ENCODE data around the gene BANF2. TPM values are rescaled to one million over a fixed set of nuclear protein-coding genes. Genes with fewer than 3 reads are reported as not detected.

Gene BANF2
- polyA plus RNA-seq, 3 donors = not detected

DNA sequence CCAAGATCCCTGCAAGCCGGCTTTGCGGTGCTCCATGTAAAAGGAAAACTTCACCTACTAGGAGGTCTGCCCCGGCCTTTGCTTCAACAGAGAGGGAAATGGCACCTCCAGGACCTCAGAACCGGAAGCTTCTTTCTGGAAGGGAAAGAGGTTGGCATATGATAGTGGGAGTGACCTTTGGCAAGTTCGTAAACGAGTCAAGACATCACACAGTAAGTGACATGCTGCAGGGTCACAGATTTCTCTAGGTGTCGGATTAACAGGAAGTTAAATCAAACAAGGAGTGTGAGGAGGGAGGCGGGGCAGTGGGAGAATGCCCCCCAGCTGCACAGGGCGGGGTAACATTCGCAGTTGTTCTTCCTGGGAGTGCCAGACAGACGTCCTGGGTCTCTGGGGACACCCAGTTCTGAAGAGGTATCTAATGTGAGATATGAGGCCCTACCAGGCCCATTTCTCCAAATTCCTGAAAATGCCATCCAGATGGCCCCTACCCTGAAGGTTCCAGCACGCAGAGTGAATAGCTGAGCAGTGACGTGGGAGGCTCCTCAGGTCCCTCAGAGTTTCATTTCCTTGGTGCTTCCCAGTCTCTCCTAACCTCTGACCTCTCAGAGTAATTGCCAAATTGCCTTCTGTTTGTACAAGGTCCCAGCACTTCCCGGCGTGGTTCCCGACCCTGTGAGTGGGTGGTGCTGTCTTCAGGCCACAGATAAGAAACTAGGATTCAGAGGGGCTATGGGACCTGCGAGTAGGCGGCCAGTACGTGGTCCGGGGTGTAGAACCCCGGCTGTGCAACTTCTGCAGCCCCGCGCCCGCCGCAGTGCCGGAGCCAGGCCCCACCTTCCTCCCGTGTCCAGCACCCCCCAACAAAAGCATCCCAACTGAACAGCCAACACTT is 19.6 kb upstream of the BANF2 start:
- peak in 1 of 11 donors; percentile 17 for DNase-seq (ENCODE audit: extremely low read depth in 1 of 11, low read depth in 9 of 11, low spot score in 4 of 11)

DNA sequence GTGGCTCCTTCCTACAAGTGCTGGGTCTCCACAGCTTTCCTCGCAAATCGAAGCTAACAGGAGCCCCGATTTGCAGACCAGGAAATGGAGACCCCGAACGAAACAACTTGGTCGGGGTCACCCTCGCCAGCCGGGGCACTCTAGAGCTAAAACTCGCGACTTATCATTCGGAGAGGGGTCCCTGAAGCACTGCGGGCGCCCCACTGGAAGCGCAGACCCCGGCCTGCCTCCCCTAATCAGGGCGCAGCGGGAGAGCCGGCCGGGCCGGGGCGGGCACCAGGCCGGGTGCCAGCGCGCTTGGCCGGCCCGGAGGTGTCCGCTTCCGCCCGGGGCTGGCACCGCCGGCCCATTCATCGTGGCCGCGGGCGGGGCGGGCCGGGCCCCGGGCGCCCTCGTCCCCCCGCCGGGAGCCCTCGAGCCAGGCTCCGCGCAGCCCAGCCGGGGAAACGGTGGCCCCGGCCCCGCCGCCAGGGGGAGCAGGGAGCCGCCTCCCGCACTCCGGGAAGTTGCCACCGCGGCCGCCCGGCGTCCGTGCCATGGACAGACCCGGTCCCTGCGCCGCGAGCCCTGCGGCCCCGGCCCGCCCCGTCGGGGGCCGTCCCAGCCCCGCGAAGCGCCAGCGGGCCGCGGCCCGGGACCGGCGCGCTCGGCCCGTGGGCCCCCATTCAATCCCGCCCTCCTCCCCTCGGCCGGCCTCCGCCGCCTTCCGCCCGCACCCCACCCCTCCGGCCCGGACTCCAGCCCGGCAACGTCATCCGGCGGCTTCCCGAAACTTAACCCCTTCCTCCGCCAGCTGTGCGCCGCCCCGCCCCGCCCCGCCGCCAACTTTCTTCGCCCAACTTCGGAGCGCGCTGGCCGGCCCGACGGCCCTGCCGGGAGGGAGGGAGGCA is 18.7 kb upstream of the BANF2 start:
- DNase-seq (ENCODE audit: extremely low read depth in 1 of 11, low read depth in 9 of 11, low spot score in 4 of 11) = peak in 6 of 11 donors; percentile 67 to 74 (median 70)

DNA sequence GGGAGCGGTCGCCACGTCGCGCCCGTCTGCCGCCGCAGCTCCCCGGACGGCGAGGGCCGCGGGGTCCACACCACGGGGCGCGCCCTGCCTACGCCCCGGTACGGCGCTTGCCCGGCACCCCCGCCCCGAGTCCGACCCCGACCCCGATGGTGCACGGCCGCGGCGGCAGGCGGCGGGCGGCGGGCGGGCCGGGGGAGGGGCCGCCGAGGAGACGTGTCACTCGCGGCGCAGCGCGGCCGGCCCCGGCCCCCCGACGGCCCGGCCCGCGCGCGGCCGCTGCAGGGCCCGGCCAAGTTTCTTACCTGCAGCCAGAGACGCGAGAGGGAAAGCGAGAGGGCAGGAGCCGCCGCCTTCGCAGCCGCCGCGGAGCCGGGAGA is 18.1 kb upstream of the BANF2 start:
- DNase-seq (ENCODE audit: extremely low read depth in 1 of 11, low read depth in 9 of 11, low spot score in 4 of 11) = no peak

DNA sequence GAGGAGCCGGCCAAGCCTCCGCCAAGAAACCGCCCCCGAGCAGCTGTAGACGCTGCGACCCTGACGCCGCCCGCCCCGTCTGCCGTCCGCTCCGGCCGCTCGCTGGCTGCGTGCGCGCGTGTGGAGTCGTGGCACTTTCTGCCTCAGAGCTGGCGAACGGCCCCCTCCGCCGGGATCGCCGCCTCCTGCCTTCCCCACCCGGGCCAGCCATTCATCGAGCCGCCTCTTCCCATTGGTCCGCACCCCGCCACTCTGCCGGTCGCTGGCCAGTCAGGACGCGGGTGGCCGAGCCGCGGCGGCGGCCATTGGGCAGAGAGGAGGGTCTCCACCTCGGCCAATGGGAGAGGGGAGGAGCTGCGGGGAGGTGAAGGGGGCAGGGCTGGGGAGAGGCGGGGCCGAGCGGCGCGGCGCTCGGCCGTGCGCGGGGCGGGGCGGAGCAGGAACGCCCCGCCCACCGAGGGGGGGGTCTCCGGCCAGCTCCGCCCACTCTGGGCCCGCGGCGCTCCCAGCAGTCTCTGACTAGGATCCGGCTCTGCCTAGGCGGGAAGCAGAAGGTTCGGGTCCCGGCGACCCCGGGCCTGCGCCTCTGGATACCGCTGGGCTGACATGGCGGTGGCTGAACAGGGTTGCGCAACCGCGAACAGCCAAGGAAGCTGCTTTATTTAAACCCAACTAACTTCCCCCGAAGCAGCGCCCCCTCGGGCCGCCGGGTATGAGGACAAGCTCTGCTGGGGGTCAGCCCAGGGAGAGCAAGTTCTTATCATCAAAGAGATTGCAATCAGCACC is 17.5 kb upstream of the BANF2 start, which contains the start of gene RRBP1:
Gene RRBP1, minus strand, starts transcription at position 140 of the 786 bp plus-strand sequence. CDS start 21,735 bp downstream, outside the sequence.
- DNase-seq (ENCODE audit: extremely low read depth in 1 of 11, low read depth in 9 of 11, low spot score in 4 of 11) = peak; percentile 79 to 97 (median 96)

DNA sequence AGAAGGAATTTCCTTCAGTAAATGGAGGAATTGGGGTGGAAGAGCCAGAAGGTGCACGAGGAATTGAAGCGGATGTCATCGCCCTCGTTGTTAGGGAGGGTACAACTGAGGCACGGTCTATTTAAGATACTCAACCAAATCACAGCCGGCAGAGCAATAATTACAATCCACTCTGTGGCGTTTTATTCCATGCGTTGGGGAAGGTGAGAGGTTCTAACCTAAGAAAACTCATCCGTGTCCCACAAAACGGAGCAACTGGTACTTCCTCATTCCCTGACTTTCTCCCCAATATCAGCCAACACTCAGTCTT is 16.9 kb upstream of the BANF2 start:
- no peak for DNase-seq (ENCODE audit: extremely low read depth in 1 of 11, low read depth in 9 of 11, low spot score in 4 of 11)

DNA sequence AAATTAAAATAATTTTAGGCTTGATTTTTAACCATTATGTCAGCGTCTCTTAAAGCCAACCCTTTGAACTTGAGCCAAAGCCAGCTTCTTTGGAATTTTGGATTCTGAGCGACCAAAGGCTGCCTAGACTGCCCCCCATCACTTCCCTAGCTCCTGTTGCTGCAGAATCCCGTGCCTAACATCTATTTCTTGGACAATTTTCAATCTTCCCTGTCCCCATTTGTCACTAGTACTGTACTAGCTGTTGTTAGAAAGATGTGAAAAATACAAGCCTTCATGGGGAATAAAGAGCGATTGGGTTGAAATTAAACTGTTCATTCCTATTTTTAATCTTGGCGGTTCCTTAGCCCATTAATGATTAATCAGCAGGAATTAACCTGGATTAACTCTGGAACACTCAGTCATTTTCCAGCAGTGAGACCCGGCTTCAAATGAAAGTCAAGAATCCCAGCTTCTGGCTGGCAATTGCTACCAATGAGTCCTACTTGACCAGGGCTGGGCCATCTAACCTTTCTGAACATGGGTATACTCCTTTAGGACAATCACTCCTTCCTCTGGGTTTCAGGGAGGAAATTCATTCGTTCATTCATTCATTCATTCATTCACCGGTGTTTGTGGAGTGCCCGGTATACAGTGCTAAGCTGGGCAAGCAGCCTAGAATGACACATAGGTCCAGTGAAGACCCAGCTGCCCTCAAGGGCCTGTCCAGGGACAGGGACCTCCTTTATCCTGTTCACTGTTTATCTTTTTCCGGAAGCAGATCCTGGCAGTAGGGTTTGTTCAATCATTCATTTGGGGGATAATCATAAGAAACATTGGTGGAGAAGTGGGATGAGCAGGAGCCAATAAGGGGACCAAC is 16.3 kb upstream of the BANF2 start:
- no peak for DNase-seq (ENCODE audit: extremely low read depth in 1 of 11, low read depth in 9 of 11, low spot score in 4 of 11)

DNA sequence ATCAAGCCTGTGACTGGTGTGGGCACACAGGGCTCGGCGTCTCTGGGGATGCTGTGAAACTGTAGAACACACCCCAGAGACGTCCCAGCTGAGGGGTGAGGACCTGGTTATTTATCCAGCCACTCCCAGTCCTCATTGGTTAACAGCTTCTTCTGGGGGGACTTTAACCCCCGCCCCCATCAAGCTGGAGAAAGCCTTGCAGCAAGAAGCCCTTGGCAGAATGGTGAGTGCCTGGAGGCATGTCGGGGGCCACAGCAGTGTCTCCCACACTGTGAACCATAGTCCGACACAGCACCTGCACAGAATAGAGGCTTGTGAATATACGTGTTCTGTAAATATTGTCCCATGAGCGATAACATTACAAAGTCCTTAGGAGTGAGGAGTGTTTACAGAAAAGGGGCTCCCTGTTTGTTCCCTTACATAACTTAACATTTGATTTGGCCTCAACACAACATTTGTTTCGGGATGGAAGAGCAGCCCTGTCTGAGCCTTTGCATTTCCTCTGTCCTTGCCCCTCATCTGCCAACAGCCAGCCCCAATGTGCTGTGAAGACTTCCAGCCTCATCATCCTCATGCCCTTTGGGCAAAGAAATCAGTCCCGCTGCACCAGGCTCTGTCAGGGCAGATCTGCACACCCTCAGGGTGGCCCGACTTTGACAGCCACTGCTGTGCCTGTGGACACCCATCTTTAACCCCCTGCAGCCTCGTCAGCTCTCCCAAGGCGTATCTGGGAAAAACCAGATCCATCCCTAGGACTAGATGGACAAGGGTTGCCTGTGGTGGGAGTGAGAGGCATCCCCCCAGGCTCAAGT is 15.5 kb upstream of the BANF2 start:
- no peak for DNase-seq (ENCODE audit: extremely low read depth in 1 of 11, low read depth in 9 of 11, low spot score in 4 of 11)

DNA sequence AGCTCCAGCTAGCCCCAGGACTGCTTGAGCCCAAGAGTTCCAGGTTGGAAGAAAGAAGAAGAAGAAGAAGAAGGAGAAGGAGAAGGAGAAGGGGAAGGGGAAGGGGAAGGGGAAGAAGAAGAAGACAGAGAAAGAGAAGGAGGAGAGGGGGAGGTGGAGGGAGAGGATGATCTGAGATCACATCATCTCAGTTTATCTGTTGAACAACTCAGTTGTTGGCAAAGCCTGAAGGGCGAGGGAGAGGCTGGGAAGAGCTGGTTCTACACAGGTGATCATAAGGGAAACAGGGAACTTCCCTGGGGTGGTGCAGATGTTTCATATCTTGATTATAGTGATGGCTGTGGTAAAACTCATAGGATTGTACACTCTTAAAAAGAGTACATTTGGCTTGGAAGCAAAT is 14.6 kb upstream of the BANF2 start:
- no peak for DNase-seq (ENCODE audit: extremely low read depth in 1 of 11, low read depth in 9 of 11, low spot score in 4 of 11)

DNA sequence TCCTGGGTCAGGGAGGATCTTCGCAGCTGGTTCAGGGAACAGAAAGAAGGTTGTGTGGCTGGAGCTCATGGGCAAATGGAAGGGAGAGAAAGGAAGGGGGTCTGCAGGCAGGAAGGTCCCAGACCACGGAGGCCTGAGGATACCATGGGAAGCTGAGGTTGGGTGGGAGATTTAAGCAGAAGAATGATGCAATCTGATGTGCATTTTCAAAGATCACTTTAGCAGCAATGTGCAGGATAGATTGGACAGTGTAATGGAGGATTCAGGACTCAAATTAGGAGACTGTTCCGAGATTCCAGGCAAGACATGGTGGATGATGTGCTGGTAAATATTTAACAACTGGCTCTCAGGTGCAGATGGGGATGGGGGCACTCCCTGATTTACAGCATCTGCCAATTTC is 12.0 kb upstream of the BANF2 start:
- no peak for DNase-seq (ENCODE audit: extremely low read depth in 1 of 11, low read depth in 9 of 11, low spot score in 4 of 11)

DNA sequence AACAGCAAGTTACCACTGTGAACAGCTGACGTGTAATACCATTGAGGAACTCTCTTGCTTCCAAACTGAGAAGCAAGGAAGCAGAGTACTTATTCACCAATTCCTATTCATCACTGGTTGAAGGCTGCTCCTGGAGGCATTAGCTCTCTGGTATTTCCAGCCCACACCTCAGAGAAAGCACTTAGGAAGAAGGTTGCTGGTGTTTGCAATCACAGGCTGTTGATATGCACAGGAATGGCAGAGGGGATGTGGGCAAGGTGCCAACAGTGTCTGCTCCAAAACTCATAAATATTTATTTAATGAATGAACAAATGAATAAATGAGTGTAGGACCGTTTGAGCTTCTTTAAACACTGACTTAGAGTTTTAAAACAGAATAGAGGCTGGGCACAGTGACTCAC is 10.8 kb upstream of the BANF2 start:
- no peak for DNase-seq (ENCODE audit: extremely low read depth in 1 of 11, low read depth in 9 of 11, low spot score in 4 of 11)

DNA sequence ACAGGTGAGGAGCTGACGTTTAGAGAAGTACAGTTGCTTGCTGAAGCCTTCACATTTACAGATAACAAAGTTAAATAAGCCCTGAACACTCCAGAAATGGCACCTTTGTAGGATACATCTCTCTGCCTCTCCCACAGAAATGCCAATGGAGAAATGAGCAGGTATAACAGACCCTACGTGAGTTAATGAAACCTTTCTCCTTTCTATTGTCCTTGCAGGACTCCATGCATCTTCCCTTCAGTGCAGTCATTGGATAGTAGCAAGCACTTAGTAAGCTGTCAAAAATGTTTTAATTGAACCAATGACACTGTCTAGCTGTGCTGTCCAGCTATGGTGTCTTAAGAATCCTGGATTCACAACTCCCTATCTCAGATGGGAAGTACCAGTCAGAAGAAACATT is 9.6 kb upstream of the BANF2 start:
- DNase-seq (ENCODE audit: extremely low read depth in 1 of 11, low read depth in 9 of 11, low spot score in 4 of 11) = no peak

DNA sequence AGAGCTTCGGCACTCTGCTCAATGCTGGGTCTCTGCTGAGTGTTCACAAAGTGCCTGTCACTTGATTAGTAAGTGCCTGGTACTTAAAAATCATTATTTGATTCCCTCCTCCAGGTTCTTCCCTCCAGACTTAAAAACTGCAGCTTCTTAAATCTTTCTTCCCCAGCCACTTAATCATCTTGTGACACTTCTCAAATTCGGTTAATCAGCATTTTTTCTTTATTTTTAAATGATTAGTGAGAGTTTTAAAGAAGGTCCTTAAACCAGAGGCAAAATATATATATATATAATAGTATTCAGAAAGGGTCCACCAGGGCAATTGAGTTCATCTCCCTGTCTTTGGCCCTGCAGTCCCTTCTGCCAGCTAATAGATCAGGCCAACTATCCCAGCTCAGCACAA is 8.0 kb upstream of the BANF2 start:
- no peak for DNase-seq (ENCODE audit: extremely low read depth in 1 of 11, low read depth in 9 of 11, low spot score in 4 of 11)

DNA sequence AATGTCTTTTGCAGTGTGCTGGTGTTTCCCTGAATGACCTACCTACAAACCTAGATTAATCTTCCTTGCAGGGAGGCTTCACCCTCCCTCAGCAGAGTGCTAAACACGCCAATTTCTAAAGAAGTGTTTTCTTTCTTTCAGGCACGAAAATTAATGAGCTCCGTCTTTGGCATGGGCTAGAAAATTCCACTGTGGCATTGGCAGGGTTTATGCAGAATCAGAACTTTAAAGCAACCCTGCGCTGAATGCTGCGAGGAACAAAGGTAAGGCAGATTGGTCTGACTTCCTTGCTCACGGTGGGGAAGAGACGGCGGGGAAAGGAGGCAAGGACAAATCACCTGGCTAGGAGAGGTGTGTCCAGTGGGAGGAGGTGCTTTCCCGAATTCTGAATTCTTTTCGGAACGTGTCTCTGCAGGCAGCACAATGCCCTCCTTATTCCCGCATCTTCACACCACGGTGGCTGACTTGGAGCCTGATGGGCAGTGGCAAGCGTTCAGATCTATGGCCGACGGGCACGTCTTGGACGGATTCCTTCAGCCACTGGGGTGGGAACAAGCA is 6.2 kb upstream of the BANF2 start:
- no peak for DNase-seq (ENCODE audit: extremely low read depth in 1 of 11, low read depth in 9 of 11, low spot score in 4 of 11)

DNA sequence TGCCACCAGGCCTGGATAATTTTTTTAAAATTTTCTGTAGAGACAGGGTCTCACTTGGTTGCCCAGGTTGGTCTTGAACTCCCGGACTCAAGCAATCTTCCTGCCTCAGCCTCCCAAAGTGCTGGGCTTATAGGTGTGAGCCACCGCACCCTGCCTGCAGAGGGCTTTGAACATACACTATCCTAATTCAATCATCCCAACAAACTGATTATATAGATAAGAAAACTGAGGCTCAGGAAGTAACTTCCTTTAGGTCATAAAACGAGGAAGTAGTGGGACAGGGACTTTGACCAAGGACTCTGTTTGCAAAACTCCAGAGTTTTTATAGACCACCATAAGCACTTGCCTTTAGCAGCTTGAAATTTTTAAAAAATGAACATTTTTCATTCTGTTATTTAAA is 5.0 kb upstream of the BANF2 start:
- DNase-seq (ENCODE audit: extremely low read depth in 1 of 11, low read depth in 9 of 11, low spot score in 4 of 11) = no peak

DNA sequence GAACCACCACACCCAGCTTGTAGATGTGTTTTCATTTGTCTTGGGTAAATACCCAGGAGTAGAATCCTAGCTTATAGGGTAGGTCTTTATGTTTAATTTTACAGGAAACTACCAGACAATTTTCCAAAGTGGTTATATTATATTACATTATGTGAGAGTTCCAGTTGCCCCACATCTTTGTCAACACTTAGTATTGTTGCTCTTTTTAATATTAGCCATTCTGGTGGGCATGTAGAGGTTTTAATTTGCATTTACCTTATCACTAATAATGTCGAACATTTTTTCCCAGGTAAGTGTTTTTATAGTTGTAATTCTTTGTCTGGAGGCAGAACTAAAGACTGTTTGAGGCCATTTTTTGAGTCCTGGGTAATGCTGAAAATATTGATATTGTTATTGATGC is 3.5 kb upstream of the BANF2 start:
- no peak for DNase-seq (ENCODE audit: extremely low read depth in 1 of 11, low read depth in 9 of 11, low spot score in 4 of 11)

DNA sequence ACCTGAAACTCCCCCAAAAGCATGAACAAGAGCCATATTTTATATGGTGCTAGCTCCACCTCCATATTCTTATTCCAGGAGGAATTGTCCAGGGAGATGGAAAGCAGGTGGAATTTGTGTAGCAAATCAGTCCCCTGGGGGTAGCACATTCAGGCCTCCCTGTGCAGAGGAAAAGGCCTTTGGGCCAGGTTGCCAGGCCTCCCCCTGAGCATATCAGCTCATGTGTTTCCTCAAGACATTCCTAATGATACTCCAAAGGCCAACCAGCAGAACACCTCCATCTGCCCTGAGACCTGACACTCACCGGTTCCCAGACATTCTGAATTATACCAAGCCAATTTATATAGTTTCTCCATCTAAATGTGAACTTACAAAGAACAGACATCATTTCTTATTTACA is 2.6 kb upstream of the BANF2 start:
- no peak for DNase-seq (ENCODE audit: extremely low read depth in 1 of 11, low read depth in 9 of 11, low spot score in 4 of 11)

DNA sequence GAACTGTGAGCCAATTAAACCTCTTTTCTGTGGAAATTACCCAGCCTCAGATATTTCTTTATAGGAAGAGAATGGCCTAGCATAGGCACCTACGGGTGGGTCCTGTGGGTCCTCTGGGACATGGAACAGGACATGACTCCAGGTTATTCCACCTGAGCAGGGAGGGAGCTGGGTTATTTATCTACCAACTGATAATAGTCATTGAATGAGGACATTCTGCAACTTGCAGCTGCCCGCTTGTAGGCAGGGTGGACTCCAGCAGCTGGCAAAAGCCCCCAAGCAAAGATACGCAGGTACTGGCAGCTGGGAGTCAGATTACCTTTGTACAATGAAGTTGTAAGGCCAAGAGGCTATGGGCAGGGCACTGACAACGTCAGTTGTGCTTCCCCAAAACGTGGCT is 1.4 kb upstream of the BANF2 start:
- no peak for DNase-seq (ENCODE audit: extremely low read depth in 1 of 11, low read depth in 9 of 11, low spot score in 4 of 11)

DNA sequence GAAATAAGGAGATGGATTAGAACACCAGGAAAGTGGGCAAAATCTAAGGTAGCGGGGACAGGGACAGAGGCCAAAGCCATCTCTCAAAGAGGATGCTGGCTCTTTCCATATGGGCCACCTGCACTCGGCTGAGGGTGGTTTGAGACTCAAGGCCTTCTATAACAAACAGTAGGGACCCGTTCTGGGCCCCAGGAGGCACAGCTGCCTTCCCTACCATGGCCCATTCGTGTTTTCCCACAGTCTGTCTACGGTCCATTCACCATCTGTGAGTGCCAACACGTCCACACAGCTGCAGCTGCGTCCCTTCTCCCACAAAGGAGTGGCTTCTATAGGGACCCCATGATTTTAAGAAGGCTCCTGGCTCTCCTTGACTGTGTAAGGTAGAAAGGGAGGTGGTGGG is 871 bp downstream of the BANF2 start:
- DNase-seq (ENCODE audit: extremely low read depth in 1 of 11, low read depth in 9 of 11, low spot score in 4 of 11) = no peak

All from renal cortex interstitium (tissue), 11 donors.